Measurements from ENCODE around the gene P2RY12.

P2RY12 gene

GRCh38 chr3:151367448-151367847, 17.1 kb downstream of the P2RY12 start:
- no peak for TF ChIP-seq CTCF (IDR thresholded peaks at IDR 0.05; ENCODE audit: low read depth, low read length)
- Histone ChIP-seq H3K4me1 (no peaks in the 10 kb centered on the region), H3K9me3 (no peaks in the 10 kb centered on the region), H3K27me3 (no peaks in the 10 kb centered on the region), H3K36me3 (no peaks in the 10 kb centered on the region; the same call in 1 of the 2 replicates), H3K4me3 (ENCODE audit: low read depth, low read length) (no peak overlapping the region)
- no peak for DNase-seq

- Histone ChIP-seq H3K27me3 (no peaks in the 10 kb centered on the region), H3K9me3 (no peaks in the 10 kb centered on the region), H3K4me1 (no peaks in the 10 kb centered on the region), H3K4me3 (ENCODE audit: low read depth, low read length) (no peak overlapping the region), H3K36me3 (no peaks in the 10 kb centered on the region; the same call in 1 of the 2 replicates)
- DNase-seq = no peak
- no peak for TF ChIP-seq CTCF (IDR thresholded peaks at IDR 0.05; ENCODE audit: low read depth, low read length)
Observed at GRCh38 chr3:151366993-151367392, 17.6 kb downstream of the P2RY12 start.

GRCh38 chr3:151362751-151363174, 21.8 kb downstream of the P2RY12 start:
- no peak for TF ChIP-seq CTCF (IDR thresholded peaks at IDR 0.05; ENCODE audit: low read depth, low read length)
- H3K36me3 ChIP-seq = no peaks in the 10 kb centered on the region
- no peaks in the 10 kb centered on the region for H3K9me3 ChIP-seq
- DNase-seq = no peak
- no peak overlapping the region for H3K4me3 ChIP-seq (ENCODE audit: low read depth, low read length)
- no peaks in the 10 kb centered on the region for H3K4me1 ChIP-seq
- H3K27me3 ChIP-seq = no peaks in the 10 kb centered on the region

- no peak overlapping the region for H3K4me3 ChIP-seq (ENCODE audit: low read depth, low read length)
- no peaks in the 10 kb centered on the region for H3K27me3 ChIP-seq
- DNase-seq = no peak
- no peaks in the 10 kb centered on the region for H3K4me1 ChIP-seq
- no peaks in the 10 kb centered on the region for H3K9me3 ChIP-seq
- H3K36me3 ChIP-seq = peaks cover 4% of the 10 kb centered on the region
- no peak for TF ChIP-seq CTCF (IDR thresholded peaks at IDR 0.05; ENCODE audit: low read depth, low read length)
Observed at GRCh38 chr3:151357463-151357850, 27.1 kb downstream of the P2RY12 start.

GRCh38 chr3:151356794-151357462, 27.6 kb downstream of the P2RY12 start:
- TF ChIP-seq CTCF (IDR thresholded peaks at IDR 0.05; ENCODE audit: low read depth, low read length) = no peak
- Histone ChIP-seq H3K9me3 (no peaks in the 10 kb centered on the region), H3K27me3 (no peaks in the 10 kb centered on the region), H3K4me3 (ENCODE audit: low read depth, low read length) (no peak overlapping the region), H3K36me3 (peaks cover 4% of the 10 kb centered on the region), H3K4me1 (no peaks in the 10 kb centered on the region)
- DNase-seq = no peak

- Histone ChIP-seq H3K4me1 (no peaks in the 10 kb centered on the region), H3K36me3 (peaks cover 6% of the 10 kb centered on the region), H3K27me3 (no peaks in the 10 kb centered on the region), H3K4me3 (ENCODE audit: low read depth, low read length) (no peak overlapping the region), H3K9me3 (no peaks in the 10 kb centered on the region)
- DNase-seq = no peak
- no peak for TF ChIP-seq CTCF (IDR thresholded peaks at IDR 0.05; ENCODE audit: low read depth, low read length)
Observed at GRCh38 chr3:151351648-151352047, 32.9 kb downstream of the P2RY12 start.
